Measurements from ENCODE around the gene KRT86.

DNA sequence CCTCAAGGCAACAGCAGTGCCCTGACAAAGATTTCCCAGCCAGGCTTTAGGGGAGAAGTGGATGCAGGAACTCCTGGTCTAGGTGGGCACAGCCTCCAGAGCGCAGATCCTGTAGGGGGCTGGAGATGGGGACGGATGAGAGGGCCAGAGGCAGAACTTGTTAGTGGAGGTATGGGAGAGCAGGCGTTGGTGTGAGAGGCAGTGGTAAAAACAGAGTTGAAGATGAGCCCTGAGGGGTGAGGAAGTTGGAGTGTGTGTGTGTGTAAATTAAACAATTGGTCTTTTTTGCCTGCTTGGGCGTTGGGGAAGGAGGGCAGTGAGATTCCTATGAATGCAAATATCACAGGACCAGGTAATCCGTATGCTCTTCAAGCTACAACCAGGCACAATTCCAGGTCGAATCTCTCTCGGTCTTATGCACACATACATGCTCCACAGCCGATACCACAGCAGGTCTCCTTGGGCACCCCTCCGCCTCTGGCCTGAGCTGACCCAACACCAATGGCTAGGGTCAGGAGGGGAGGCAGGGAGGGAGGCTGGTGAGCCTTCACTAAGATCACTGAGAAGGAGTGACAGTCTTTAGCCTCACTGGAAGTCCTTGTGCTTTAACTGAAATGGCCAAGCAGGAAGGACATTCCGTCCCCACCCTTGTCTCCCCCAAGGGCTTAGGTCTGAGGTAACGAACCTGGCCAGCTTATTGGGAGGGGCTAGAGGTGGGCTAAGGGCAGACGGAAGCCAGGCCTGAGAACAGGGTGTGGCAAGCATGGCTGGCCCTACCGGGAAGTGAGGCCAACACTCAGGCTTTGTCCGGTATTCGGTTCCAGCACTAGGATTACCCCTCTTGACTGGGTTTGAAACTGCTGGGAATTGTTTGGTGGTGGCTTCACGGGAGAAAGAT is 42.9 kb upstream of the KRT86 start:
- TF ChIP-seq, protein P1, sequence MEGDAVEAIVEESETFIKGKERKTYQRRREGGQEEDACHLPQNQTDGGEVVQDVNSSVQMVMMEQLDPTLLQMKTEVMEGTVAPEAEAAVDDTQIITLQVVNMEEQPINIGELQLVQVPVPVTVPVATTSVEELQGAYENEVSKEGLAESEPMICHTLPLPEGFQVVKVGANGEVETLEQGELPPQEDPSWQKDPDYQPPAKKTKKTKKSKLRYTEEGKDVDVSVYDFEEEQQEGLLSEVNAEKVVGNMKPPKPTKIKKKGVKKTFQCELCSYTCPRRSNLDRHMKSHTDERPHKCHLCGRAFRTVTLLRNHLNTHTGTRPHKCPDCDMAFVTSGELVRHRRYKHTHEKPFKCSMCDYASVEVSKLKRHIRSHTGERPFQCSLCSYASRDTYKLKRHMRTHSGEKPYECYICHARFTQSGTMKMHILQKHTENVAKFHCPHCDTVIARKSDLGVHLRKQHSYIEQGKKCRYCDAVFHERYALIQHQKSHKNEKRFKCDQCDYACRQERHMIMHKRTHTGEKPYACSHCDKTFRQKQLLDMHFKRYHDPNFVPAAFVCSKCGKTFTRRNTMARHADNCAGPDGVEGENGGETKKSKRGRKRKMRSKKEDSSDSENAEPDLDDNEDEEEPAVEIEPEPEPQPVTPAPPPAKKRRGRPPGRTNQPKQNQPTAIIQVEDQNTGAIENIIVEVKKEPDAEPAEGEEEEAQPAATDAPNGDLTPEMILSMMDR (IDR thresholded peaks at IDR 0.05), result no peak
- no peak for TF ChIP-seq POLR2A (IDR thresholded peaks at IDR 0.05)
